SU-DHL-6 (cell line): ENCODE results near the gene SERAC1.

Experiments used
- EZH2phosphoT487 ChIP-seq: fragments of 200-600 bp; sonication (generic), shearing (Covaris generic); conservative IDR thresholded peaks from 2 replicates; pipeline ENCODE4 v1.6.1; 2018; ENCODE audit warnings: mild to moderate bottlenecking, antibody characterized with exemption, low read length, moderate library complexity, mixed read lengths
- TF ChIP-seq, protein P1 (sequence below): fragments of 200-600 bp; sonication (generic); IDR thresholded peaks from one replicate; pipeline ENCODE4 v1.5.1; 2017; ENCODE audit warnings: antibody characterized with exemption, mild to moderate bottlenecking, low read length, moderate library complexity; ENCODE audit not compliant: insufficient read depth, poor library complexity, severe bottlenecking

DNA sequence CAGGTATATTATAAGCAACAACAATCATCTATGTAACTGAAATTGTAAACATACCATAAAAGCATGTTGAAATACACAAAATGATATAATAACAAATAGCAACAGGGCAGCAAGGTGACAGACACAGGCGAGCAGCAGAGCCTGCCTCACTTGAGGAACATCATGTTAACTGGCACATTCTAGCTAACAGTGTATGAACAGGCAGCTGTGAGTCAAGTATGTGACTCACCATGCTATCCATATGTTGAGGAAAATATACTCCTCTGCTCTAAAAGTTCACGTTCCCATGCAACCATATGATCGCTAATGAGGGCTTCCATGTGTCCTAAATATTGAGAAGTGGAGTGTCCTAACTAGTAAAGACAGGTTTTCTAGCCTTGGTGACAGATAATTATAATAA, 18.4 kb downstream of the SERAC1 start:
- TF ChIP-seq, protein P1, sequence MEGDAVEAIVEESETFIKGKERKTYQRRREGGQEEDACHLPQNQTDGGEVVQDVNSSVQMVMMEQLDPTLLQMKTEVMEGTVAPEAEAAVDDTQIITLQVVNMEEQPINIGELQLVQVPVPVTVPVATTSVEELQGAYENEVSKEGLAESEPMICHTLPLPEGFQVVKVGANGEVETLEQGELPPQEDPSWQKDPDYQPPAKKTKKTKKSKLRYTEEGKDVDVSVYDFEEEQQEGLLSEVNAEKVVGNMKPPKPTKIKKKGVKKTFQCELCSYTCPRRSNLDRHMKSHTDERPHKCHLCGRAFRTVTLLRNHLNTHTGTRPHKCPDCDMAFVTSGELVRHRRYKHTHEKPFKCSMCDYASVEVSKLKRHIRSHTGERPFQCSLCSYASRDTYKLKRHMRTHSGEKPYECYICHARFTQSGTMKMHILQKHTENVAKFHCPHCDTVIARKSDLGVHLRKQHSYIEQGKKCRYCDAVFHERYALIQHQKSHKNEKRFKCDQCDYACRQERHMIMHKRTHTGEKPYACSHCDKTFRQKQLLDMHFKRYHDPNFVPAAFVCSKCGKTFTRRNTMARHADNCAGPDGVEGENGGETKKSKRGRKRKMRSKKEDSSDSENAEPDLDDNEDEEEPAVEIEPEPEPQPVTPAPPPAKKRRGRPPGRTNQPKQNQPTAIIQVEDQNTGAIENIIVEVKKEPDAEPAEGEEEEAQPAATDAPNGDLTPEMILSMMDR: no peak
- no peak for TF ChIP-seq EZH2phosphoT487
